ENCODE data around the gene OR3A3.
"Not testable (repeated sequence)": the region's sequence is repeated elsewhere in the genome, so short reads cannot be mapped to it uniquely, and the experiment has no call there.

The OR3A3 gene

DNA sequence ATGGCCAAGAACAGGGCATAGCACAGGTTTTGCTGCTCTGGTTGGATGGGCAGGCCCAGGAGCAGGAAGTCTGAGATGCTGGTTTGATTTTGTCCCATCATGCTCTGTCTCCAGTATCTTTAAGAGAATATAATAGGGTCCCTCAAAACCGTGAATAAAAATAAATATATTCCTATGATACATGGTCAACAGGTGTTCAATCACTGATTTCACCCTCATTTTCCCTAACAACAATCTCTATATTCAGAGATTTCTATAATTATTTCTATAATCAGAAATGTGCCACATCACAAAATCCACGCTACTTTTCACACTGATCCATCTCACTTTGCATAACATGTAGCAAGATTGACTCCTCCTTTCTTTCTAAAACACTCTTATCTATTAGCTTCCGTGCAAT lies 22.6 kb downstream of the OR3A3 start, which contains the start of gene OR1E2:
OR1E2 (minus strand) TSS at position 101 of the 400 bp plus-strand sequence; CDS start at position 101, 0 bp downstream.
- FAIRE-seq (no peak), DNase-seq (ENCODE audit: insufficient read length, low spot score) (no peak)
- TF ChIP-seq POLR2A (IDR thresholded peaks at IDR 0.05; ENCODE audit: low read depth, low read length), result no peak

DNA sequence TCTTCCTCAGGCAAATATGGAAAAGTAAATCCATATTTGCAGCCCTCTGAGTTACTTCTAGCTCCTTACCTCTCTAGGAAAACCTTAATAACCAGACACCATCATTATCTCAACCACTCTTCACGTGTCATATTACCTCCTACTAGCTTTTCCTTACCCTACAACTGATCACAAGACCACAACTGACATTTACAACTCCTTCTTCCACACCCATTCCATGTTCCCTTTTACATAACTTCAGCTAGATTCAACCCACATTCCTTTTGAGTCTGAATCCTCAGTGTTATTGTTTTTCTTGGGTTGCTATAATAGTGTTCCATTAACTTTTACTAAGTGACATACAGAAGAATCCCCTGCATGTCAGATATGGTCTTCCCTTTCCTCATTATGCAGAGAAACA lies 27.2 kb downstream of the OR3A3 start:
- DNase-seq (ENCODE audit: insufficient read length, low spot score) (no peak), FAIRE-seq (no peak)
- TF ChIP-seq POLR2A (IDR thresholded peaks at IDR 0.05; ENCODE audit: low read depth, low read length), result no peak

DNA sequence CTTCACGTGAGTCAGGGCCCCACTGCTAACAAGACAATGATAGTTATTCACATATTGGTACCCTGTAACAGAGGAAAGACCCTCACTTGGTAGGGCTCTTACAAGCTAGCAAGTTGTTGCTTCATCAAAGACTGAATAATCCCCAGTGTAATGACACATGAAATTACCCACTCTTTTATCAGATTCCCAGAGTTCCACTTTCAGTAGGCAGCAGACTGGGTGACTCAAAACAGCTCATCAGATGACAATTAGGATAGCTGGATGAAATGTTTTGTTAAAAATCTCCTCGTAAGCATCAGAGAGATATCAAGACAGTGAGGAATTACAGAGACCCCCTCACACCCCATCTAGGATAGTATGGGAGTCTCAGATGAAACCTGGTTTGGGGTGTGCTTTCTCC lies 29.3 kb downstream of the OR3A3 start:
- FAIRE-seq (no peak), DNase-seq (ENCODE audit: insufficient read length, low spot score) (no peak)
- no peak for TF ChIP-seq POLR2A (IDR thresholded peaks at IDR 0.05; ENCODE audit: low read depth, low read length)

DNA sequence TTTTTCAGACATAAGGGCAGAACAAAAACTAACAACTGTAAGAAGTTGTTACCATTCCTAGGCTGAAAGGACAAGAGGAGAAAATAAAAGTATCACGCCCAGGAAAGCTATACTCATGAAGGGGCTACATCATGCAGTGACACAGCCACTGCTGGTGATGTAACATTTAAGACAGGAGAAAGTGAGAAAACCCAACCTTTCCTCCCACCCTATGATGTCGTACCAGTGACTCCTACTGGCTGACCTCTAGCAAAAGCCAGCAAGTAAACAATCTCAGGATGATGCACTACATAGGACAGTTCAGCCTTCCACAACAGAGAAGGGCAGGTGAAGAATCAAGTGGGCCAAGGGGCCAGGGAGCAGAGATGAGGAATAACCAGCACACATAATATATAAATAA lies 36.5 kb downstream of the OR3A3 start:
- DNase-seq (ENCODE audit: insufficient read length, low spot score) (no peak), FAIRE-seq (peak; percentile 95)
- no peak for TF ChIP-seq POLR2A (IDR thresholded peaks at IDR 0.05; ENCODE audit: low read depth, low read length)

DNA sequence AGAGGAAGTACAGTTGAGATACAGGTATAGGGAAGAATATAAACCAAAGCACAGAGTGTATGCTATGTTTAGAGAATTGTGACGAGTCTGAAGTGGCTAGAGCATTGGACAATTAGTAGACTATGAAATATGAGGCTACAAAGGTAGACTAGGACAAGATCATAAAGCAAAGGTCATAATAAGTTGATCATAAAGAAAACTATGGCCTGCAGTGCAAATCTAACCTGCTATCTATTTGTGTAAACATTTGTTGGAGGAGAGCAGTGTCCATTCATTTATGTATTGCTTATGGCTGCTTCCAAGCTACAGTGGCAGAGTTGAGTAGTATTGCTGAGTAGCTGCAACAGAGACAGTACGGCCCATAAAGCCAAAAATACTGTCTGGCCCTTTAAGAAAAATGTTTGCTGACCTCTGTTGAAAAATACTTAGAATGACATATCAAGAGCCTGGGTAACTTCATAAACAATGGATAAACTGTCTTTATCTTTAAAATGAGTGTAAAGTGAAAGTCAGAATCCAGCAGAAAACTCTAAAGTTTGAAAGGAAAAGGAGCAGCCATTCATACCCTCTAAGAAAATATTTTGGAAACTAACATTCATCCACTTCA lies 37.0 kb downstream of the OR3A3 start:
- no peak for TF ChIP-seq POLR2A (IDR thresholded peaks at IDR 0.05; ENCODE audit: low read depth, low read length)
- DNase-seq (ENCODE audit: insufficient read length, low spot score) (no peak), FAIRE-seq (no peak)

DNA sequence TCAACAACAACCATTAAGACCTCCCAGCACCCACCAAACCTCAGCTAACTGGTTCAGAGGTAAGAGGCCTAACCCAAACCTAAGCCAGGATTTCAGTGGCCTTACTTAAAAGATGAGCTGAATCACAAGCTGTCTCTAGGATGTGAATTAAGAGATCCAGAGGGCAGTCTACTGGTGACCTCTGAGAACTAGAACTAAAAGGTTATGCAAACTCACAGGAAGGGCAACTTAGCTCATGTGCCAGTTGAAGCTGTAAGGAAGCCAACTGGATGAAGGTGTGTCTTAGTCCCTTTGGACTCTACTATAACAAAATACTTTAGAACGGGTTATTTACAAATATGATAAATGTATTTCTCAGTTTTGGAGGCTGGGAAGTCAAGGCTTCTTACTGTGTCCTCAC lies 55.2 kb downstream of the OR3A3 start:
- peak; percentile 15 for FAIRE-seq
- DNase-seq (ENCODE audit: insufficient read length, low spot score), result not testable (repeated sequence)

DNA sequence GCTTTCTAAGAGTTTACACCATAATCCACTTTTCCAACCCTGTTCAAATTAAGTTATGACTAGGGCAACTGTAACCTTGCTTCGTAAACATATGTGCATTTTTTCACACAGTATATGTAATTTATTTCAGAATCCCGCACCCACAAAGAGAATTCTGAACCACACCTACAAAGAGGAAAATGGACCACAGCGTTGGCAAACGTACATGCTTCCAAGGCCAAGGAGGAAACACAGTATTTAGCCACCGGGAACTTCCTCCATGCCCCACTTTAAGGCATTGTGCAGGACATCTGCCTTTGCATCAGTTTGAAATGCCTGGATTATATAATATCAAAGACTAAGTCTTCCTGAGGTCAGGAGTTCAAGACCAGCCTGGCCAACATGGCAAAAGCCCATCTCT lies 58.4 kb downstream of the OR3A3 start:
- DNase-seq (ENCODE audit: insufficient read length, low spot score) (no peak), FAIRE-seq (no peak)
- TF ChIP-seq POLR2A (IDR thresholded peaks at IDR 0.05; ENCODE audit: low read depth, low read length), result no peak

DNA sequence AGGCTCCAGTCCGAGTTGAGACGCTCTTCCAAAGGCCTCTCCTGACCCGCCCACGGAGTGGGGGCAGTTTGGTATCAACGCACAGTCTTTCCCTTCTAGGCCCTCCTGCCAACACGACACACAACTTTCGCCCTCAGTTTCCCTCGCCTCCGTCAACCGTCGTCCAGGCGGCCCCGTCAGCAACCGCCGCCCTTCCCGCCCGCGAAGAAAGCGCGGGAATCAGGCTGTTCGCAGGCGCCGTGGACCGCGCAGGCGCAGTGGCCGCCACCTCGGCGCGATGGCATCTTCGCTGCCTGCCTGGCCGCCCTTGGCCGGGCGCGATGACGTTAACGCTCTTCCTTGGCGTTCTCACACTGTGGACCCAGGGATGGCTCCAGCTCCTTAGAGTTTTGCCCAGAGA lies 60.4 kb downstream of the OR3A3 start, which contains the start of gene SPATA22:
SPATA22 (minus strand) TSS at position 221 of the 400 bp plus-strand sequence. CDS start 2,494 bp downstream, outside the sequence.
- no peak for TF ChIP-seq POLR2A (IDR thresholded peaks at IDR 0.05; ENCODE audit: low read depth, low read length)
- FAIRE-seq (no peak), DNase-seq (ENCODE audit: insufficient read length, low spot score) (no peak)

DNA sequence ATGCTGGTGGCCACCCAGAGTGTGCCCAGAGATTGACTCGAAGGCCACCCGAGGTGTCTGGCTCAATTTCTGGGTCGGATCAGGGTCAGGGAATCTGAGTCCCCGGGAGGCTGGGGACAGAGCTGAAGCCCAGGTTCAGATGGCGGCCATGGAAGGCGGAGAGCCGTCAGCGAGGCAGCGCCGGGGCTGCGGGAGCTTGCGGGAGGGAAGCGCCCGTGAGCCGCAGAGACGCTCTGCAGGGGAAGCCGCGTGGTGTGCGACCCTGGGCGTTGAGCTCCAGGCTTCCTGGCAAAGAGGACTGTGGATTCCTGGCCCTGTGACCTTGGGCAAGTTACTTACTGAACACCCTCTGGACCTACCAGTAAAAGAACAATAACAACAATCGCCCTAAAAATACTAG lies 61.0 kb downstream of the OR3A3 start:
- DNase-seq (ENCODE audit: insufficient read length, low spot score) (no peak), FAIRE-seq (no peak)
- TF ChIP-seq POLR2A (IDR thresholded peaks at IDR 0.05; ENCODE audit: low read depth, low read length), result no peak

Data from H54 (cell line).